Testis (tissue), 2 donors: ENCODE measurements around the gene MOB2.

Experiments
- CTCF ChIP-seq, 3 experiments: fragments of 450-650 bp in 2 of 3; fragments of 200-600 bp in 1 of 3; sonication (generic) in 1 of 3; IDR thresholded peaks; one replicate each; pipeline ENCODE4 v1.5.1; 2016 to 2019; ENCODE audit warnings: antibody characterized with exemption in 3 of 3, mild to moderate bottlenecking in 2 of 3, moderate library complexity in 1 of 3
- POLR2A ChIP-seq: fragments of 450-650 bp; IDR thresholded peaks from one replicate; pipeline ENCODE4 v1.6.1; 2017; ENCODE audit warnings: antibody characterized with exemption, mild to moderate bottlenecking, moderate library complexity

GRCh38 chr11:1508986-1509385 is 22.4 kb upstream of the MOB2 start:
- TF ChIP-seq CTCF (IDR thresholded peaks at IDR 0.05): no peak
- TF ChIP-seq POLR2A: no peak
